ENCODE results near the gene DNAI2. TPM values are rescaled to one million over a fixed set of nuclear protein-coding genes. Genes with fewer than 3 reads are reported as not detected.

The DNAI2 gene
- total and polyA plus RNA-seq, 9 of the 15 experiments (the other 6 are each of a cell fraction or from before 2014, with no cell fraction given): not detected

DNA sequence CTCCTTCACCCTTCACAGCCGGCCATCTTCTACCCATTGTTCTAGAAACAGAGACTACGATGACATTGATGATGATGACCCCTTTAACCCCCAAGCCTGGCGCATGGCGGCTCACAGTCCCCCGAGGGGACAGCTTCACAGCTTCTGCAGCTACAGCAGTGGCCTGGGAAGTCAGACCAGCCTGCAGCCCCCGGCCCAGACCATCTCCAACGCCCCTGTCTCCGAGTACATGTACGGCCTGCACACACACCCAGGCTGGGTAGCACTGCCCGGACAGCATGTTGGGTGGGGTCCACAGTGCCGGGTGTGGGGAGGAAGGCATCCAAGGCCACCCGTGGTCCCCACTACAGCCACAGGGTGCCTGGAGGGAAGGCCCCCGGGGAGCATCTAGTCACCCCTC is 21.0 kb upstream of the DNAI2 start:
- H3K9me1 ChIP-seq (ENCODE audit: control insufficient read depth, insufficient read depth, low read length): no peaks in the 10 kb centered on the region
- H3K79me2 ChIP-seq (ENCODE audit: control insufficient read depth, insufficient read depth, low read length): no peaks in the 10 kb centered on the region
- no peaks in the 10 kb centered on the region for H3K36me3 ChIP-seq (ENCODE audit: control insufficient read depth, insufficient read depth, low read length)
- H3K9ac ChIP-seq (ENCODE audit: insufficient read depth in 1 of 2, low read depth in 2 of 2, low read length in 2 of 2): peak overlapping the region in 1 of 2 experiments; percentile 71; a peak in 1 of 4 replicates
- intact Hi-C loops (cut with micrococcal nuclease): no loop called here
- no peaks in the 10 kb centered on the region for H3K9me3 ChIP-seq (replicated peaks; ENCODE audit: control insufficient read depth, insufficient read depth, low read depth, low read length)
- FAIRE-seq: no peak
- in situ Hi-C loops (cut with MboI): no loop called here
- POLR2A ChIA-PET: no interaction called here
- no peak overlapping the region for H3K27ac ChIP-seq (ENCODE audit: extremely low read depth, low read depth, low read length)
- WGBS (ENCODE audit: insufficient coverage, low coverage, missing lambda C conversion rate): 30% methylated on average over 11 of the region's 13 CpGs
- no TSS peak for BruUV-seq (replicated peaks)
- H3K4me2 ChIP-seq (ENCODE audit: insufficient read depth, low read length): no peak overlapping the region
- H2AFZ ChIP-seq (ENCODE audit: low read depth, low read length): no peak overlapping the region
- no peak for DNase-seq (ENCODE audit: extremely low read depth in 1 of 4, low spot score in 3 of 4)
- H3K27me3 ChIP-seq (ENCODE audit: control insufficient read depth in 2 of 2, insufficient read depth in 2 of 2, low read length in 2 of 2): peaks cover 0 to 49% of the 10 kb centered on the region in 2 experiments; a peak in 3 of 5 replicates
- ATAC-seq: no peak
- no peaks in the 10 kb centered on the region for H4K20me1 ChIP-seq (replicated peaks; ENCODE audit: control insufficient read depth, insufficient read depth, low read length)
- CTCF ChIA-PET (ENCODE audit: low intra/inter-chr PET ratio): no interaction called here
- peaks cover 0 to 19% of the 10 kb centered on the region in 2 experiments; a peak in 2 of 5 replicates for H3K4me1 ChIP-seq (replicated peaks in 1 of 2; ENCODE audit: control insufficient read depth in 2 of 2, insufficient read depth in 2 of 2, low read length in 2 of 2)
- H3K4me3 ChIP-seq: no peak overlapping the region
- TF ChIP-seq GATA2 (CRISPR knock-in tag; IDR thresholded peaks at IDR 0.05) (no peak), ZNF785 (CRISPR knock-in tag; IDR thresholded peaks at IDR 0.05) (no peak), SP2 (IDR thresholded peaks at IDR 0.05; ENCODE audit: extremely low read depth, low read depth, low read length, poor library complexity, severe bottlenecking) (no peak), CBX2 (IDR thresholded peaks at IDR 0.05; ENCODE audit: insufficient read depth, low read length, poor library complexity, severe bottlenecking) (no peak), ZNF212 (CRISPR knock-in tag; IDR thresholded peaks at IDR 0.05) (no peak), STAG1 (CRISPR knock-in tag; IDR thresholded peaks at IDR 0.05; ENCODE audit: borderline replicate concordance) (no peak), ZNF184 (CRISPR knock-in tag; IDR thresholded peaks at IDR 0.05) (no peak), YBX1 (IDR thresholded peaks at IDR 0.05) (no peak), TCF7 (IDR thresholded peaks at IDR 0.05; ENCODE audit: borderline replicate concordance) (no peak), SMARCA5 (IDR thresholded peaks at IDR 0.05) (no peak), TAF7 (tag; IDR thresholded peaks at IDR 0.05) (no peak), ZBED1 (IDR thresholded peaks at IDR 0.05) (no peak), ZFP1 (CRISPR knock-in tag; IDR thresholded peaks at IDR 0.05) (no peak)
- TF ChIP-seq, protein P1, sequence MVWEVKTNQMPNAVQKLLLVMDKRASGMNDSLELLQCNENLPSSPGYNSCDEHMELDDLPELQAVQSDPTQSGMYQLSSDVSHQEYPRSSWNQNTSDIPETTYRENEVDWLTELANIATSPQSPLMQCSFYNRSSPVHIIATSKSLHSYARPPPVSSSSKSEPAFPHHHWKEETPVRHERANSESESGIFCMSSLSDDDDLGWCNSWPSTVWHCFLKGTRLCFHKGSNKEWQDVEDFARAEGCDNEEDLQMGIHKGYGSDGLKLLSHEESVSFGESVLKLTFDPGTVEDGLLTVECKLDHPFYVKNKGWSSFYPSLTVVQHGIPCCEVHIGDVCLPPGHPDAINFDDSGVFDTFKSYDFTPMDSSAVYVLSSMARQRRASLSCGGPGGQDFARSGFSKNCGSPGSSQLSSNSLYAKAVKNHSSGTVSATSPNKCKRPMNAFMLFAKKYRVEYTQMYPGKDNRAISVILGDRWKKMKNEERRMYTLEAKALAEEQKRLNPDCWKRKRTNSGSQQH (CRISPR knock-in tag; IDR thresholded peaks at IDR 0.05): no peak
- TF ChIP-seq, protein P2, sequence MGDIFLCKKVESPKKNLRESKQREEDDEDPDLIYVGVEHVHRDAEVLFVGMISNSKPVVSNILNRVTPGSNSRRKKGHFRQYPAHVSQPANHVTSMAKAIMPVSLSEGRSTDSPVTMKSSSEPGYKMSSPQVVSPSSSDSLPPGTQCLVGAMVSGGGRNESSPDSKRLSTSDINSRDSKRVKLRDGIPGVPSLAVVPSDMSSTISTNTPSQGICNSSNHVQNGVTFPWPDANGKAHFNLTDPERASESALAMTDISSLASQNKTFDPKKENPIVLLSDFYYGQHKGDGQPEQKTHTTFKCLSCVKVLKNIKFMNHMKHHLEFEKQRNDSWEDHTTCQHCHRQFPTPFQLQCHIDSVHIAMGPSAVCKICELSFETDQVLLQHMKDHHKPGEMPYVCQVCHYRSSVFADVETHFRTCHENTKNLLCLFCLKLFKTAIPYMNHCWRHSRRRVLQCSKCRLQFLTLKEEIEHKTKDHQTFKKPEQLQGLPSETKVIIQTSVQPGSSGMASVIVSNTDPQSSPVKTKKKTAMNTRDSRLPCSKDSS (IDR thresholded peaks at IDR 0.05; ENCODE audit: low read depth, partially characterized antibody): no peak
- TF ChIP-seq, protein P3, sequence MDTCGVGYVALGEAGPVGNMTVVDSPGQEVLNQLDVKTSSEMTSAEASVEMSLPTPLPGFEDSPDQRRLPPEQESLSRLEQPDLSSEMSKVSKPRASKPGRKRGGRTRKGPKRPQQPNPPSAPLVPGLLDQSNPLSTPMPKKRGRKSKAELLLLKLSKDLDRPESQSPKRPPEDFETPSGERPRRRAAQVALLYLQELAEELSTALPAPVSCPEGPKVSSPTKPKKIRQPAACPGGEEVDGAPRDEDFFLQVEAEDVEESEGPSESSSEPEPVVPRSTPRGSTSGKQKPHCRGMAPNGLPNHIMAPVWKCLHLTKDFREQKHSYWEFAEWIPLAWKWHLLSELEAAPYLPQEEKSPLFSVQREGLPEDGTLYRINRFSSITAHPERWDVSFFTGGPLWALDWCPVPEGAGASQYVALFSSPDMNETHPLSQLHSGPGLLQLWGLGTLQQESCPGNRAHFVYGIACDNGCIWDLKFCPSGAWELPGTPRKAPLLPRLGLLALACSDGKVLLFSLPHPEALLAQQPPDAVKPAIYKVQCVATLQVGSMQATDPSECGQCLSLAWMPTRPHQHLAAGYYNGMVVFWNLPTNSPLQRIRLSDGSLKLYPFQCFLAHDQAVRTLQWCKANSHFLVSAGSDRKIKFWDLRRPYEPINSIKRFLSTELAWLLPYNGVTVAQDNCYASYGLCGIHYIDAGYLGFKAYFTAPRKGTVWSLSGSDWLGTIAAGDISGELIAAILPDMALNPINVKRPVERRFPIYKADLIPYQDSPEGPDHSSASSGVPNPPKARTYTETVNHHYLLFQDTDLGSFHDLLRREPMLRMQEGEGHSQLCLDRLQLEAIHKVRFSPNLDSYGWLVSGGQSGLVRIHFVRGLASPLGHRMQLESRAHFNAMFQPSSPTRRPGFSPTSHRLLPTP (IDR thresholded peaks at IDR 0.05; ENCODE audit: borderline replicate concordance, extremely low read depth, insufficient read length): no peak

All from K562 (cell line).